Muscle layer of colon (tissue), 2 donors: ENCODE data around the gene B3GALNT1.

Experiments
- H3K27ac ChIP-seq: one replicate; pipeline ENCODE4 v1.7.0; 2013; ENCODE audit warnings: low read depth, mild to moderate bottlenecking, low read length, moderate library complexity
- H3K27me3 ChIP-seq, 2 donors: one replicate each; pipeline ENCODE4 v1.7.0; 2013; ENCODE audit warnings: low read length in 2 of 2, mild to moderate bottlenecking in 2 of 2; ENCODE audit not compliant: insufficient read depth in 2 of 2, control insufficient read depth in 1 of 2
- H3K36me3 ChIP-seq: one replicate; pipeline ENCODE4 v1.7.0; 2013; ENCODE audit warnings: mild to moderate bottlenecking, low read length; ENCODE audit not compliant: insufficient read depth
- H3K4me1 ChIP-seq: one replicate; pipeline ENCODE4 v1.7.0; 2013; ENCODE audit warnings: mild to moderate bottlenecking, low read length; ENCODE audit not compliant: insufficient read depth
- H3K4me3 ChIP-seq, 2 donors: one replicate each; pipeline ENCODE4 v1.7.0; 2013; ENCODE audit warnings: low read length in 2 of 2, low read depth in 1 of 2, mild to moderate bottlenecking in 1 of 2, moderate library complexity in 1 of 2
- H3K9ac ChIP-seq: one replicate; pipeline ENCODE4 v1.7.0; 2013; ENCODE audit warnings: low read length
- H3K9me3 ChIP-seq: one replicate; pipeline ENCODE4 v1.7.0; 2013; ENCODE audit warnings: mild to moderate bottlenecking, low read length
- donor health status: abdominal sarcoma.
- donor health status: Adenocarcinoma of cecum.

The B3GALNT1 gene

GRCh38 chr3:161104561-161105551 is at the start of gene B3GALNT1:
Gene B3GALNT1, minus strand, starts transcription at chr3:161105349. Its CDS starts 18,595 bp downstream, at chr3:161086754.
- no peaks in the 10 kb centered on the region for H3K9me3 ChIP-seq
- H3K27me3 ChIP-seq: no peaks in the 10 kb centered on the region
- H3K9ac ChIP-seq: peak within 1 kb of the TSS; percentile 40
- peak within 1 kb of the TSS; percentile 42 for H3K27ac ChIP-seq
- H3K4me3 ChIP-seq: peak within 1 kb of the TSS; percentile 78 to 96
- no peaks in the 10 kb centered on the region for H3K4me1 ChIP-seq
- no peaks in the 10 kb centered on the region for H3K36me3 ChIP-seq

- no peaks in the 10 kb centered on the region for H3K4me1 ChIP-seq
- H3K9me3 ChIP-seq: no peaks in the 10 kb centered on the region
- H3K9ac ChIP-seq: no peak overlapping the region
- no peak overlapping the region for H3K27ac ChIP-seq
- no peak overlapping the region for H3K4me3 ChIP-seq
- H3K27me3 ChIP-seq: no peaks in the 10 kb centered on the region
- H3K36me3 ChIP-seq: no peaks in the 10 kb centered on the region
Observed at GRCh38 chr3:161153480-161153879, 48.3 kb upstream of the B3GALNT1 start.

DNA sequence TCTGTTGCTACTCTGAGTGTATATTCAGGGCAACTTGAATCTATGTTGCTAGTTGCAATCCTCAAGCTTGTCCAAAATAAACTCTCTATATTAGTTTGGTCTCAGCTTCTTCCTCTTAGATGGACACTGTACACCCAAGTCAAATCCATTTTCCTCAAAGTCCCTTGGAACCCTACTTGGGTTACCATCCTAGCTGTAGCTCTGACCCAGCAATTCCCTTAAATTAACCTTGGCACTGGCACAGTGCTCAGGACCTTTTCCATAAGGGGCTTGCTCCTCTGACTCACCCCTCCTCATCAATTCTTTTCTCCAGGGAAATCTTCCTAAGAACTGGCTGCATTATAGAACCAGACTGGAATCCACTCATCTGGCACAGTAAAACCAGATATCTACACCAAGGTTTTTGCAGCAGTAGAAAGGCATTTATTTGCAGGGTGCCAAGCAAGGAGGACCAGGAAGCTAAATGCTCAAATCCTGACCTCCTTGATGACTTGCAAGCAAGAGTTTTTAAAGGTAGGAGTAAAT is 44.9 kb upstream of the B3GALNT1 start:
- H3K9me3 ChIP-seq: no peaks in the 10 kb centered on the region
- H3K4me1 ChIP-seq: no peaks in the 10 kb centered on the region
- no peak overlapping the region for H3K27ac ChIP-seq
- no peaks in the 10 kb centered on the region for H3K36me3 ChIP-seq
- no peak overlapping the region for H3K4me3 ChIP-seq
- H3K9ac ChIP-seq: no peak overlapping the region
- H3K27me3 ChIP-seq: no peaks in the 10 kb centered on the region

DNA sequence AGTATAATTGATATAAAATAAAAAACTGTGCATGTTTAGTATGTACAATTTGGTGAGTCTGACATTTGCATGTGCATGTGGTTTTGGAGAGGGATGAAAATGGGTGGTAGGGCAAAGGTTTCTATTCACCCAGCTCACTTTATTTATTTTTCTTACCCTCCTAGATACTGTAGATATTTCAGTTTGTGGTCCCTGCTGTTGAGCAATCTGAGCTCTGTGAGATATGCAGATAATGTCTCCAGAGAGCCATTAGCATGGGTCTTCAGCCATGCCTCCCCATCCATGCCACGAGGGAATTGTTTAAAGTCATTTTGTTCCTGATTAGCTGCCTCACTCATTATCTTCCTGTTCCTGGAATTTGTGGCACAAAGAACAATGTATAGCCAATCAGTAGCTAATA is 44.4 kb upstream of the B3GALNT1 start:
- no peak overlapping the region for H3K4me3 ChIP-seq
- H3K9ac ChIP-seq: no peak overlapping the region
- no peaks in the 10 kb centered on the region for H3K4me1 ChIP-seq
- H3K27ac ChIP-seq: no peak overlapping the region
- H3K36me3 ChIP-seq: no peaks in the 10 kb centered on the region
- H3K27me3 ChIP-seq: no peaks in the 10 kb centered on the region
- no peaks in the 10 kb centered on the region for H3K9me3 ChIP-seq

- Histone ChIP-seq H3K27me3 (no peaks in the 10 kb centered on the region), H3K27ac (no peak overlapping the region), H3K9ac (no peak overlapping the region), H3K4me3 (no peak overlapping the region), H3K4me1 (no peaks in the 10 kb centered on the region), H3K9me3 (no peaks in the 10 kb centered on the region), H3K36me3 (no peaks in the 10 kb centered on the region)
Observed at GRCh38 chr3:161148832-161149475, 43.8 kb upstream of the B3GALNT1 start.

DNA sequence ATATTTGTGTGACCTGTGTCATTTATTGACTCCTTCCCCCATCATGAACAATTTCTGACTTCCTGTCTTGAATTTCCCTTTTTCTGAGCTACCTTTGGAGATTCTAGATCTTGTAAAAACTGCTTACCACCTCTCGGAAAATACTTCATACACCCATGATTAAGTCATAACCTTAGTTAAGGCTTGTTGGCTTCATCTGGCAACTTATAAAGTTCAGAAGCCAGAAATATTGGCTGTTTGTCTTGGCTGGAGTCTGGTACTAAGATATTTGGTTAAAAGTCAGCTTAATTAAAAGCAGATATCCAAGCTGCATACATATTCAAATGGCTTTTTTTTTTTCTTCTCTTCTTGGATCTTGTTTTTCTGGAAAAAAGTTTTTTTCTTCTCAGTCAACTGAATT is 37.3 kb upstream of the B3GALNT1 start:
- no peaks in the 10 kb centered on the region for H3K9me3 ChIP-seq
- no peaks in the 10 kb centered on the region for H3K36me3 ChIP-seq
- H3K27me3 ChIP-seq: no peaks in the 10 kb centered on the region
- no peak overlapping the region for H3K27ac ChIP-seq
- H3K4me3 ChIP-seq: no peak overlapping the region
- no peak overlapping the region for H3K9ac ChIP-seq
- no peaks in the 10 kb centered on the region for H3K4me1 ChIP-seq

DNA sequence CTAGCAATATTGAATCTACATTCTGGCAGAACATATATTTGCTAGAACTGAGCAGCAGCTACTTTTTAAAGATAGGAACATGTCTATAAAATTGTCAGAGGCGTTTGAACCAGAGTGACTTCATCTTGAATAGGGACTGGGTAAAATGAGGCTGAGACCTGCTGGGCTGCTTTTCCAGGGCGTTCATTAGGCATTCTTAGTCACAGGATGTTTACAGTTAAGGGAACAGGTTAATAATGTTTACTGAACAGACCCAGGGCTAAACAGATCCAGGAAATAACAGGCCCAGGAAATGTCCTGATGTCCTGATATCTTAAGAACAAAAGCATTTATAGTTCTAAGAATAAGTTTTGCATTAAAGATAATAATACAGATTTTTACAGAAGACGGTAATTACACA is 34.5 kb upstream of the B3GALNT1 start:
- H3K27me3 ChIP-seq: no peaks in the 10 kb centered on the region
- no peak overlapping the region for H3K27ac ChIP-seq
- no peaks in the 10 kb centered on the region for H3K36me3 ChIP-seq

GRCh38 chr3:161137260-161137659 is 32.1 kb upstream of the B3GALNT1 start:
- H3K9ac ChIP-seq: no peak overlapping the region
- H3K36me3 ChIP-seq: no peaks in the 10 kb centered on the region
- no peaks in the 10 kb centered on the region for H3K4me1 ChIP-seq
- H3K9me3 ChIP-seq: no peaks in the 10 kb centered on the region
- H3K27ac ChIP-seq: no peak overlapping the region
- no peaks in the 10 kb centered on the region for H3K27me3 ChIP-seq
- no peak overlapping the region for H3K4me3 ChIP-seq

More for the DNA sequence above, 34.5 kb upstream of the B3GALNT1 start:
- Histone ChIP-seq H3K9ac (no peak overlapping the region), H3K9me3 (no peaks in the 10 kb centered on the region), H3K4me1 (no peaks in the 10 kb centered on the region), H3K4me3 (no peak overlapping the region)

DNA sequence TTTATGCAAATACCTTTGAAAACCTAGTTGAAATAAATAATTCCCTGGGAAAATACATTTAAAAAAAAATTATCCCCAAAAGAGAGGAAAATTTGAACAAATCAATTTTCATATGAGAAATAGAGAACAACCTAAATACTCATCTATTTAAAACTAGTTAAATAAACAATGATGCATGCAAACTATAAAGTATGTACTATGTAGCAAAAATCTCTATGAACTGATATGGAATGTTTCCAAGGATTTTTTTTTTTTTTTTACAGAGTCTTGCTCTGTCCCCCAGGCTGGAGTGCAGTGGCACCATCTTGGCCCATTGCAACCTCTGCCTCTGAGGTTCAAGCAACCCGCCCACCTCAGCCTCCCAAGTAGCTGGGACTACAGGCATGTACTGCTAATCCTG is 27.2 kb upstream of the B3GALNT1 start:
- Histone ChIP-seq H3K4me3 (no peak overlapping the region), H3K9me3 (no peaks in the 10 kb centered on the region), H3K9ac (no peak overlapping the region), H3K27me3 (no peaks in the 10 kb centered on the region), H3K4me1 (no peaks in the 10 kb centered on the region), H3K36me3 (no peaks in the 10 kb centered on the region), H3K27ac (no peak overlapping the region)

GRCh38 chr3:161126495-161126894 is 21.3 kb upstream of the B3GALNT1 start:
- H3K27me3 ChIP-seq: no peaks in the 10 kb centered on the region
- H3K4me3 ChIP-seq: no peak overlapping the region
- no peak overlapping the region for H3K27ac ChIP-seq
- no peak overlapping the region for H3K9ac ChIP-seq
- no peaks in the 10 kb centered on the region for H3K36me3 ChIP-seq
- no peaks in the 10 kb centered on the region for H3K4me1 ChIP-seq
- H3K9me3 ChIP-seq: no peaks in the 10 kb centered on the region

DNA sequence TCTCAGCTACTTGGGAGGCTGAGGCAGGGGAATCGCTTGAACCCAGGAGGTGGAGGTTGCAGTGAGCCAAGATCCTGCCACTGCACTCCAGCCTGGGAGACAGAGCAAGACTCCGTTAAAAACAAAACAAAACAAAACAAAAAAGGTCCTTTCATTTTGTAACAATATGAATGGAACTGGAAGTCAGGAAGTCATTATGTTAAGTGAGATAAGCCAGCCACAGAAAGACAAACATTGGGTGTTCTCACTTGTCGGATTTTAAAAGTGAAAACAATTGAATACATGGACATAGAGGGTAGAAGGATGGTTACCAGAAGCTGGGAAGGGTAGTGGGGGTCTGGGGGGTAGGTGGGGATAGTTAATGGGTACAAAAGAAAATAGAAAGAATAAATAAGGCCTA is 12.5 kb upstream of the B3GALNT1 start:
- Histone ChIP-seq H3K4me3 (no peak overlapping the region), H3K9me3 (no peaks in the 10 kb centered on the region), H3K9ac (no peak overlapping the region), H3K27ac (no peak overlapping the region), H3K27me3 (no peaks in the 10 kb centered on the region), H3K36me3 (no peaks in the 10 kb centered on the region), H3K4me1 (no peaks in the 10 kb centered on the region)
